Colonic mucosa (tissue), 4 donors: ENCODE measurements around the gene ARMC9. TPM values are rescaled to one million over a fixed set of nuclear protein-coding genes. Genes with fewer than 3 reads are reported as not detected.
A peak's percentile ranks its signal among the peaks of the same experiment; 100 is the strongest.

Experiments
- DNase-seq: peaks from one replicate; pipeline ENCODE4 v3.0.0-alpha.2; 2020
- H3K27ac ChIP-seq: fragments of 200-600 bp; one replicate; pipeline ENCODE4 v1.8.0; 2021
- H3K27me3 ChIP-seq: fragments of 200-600 bp; one replicate; pipeline ENCODE4 v1.8.0; 2021
- H3K36me3 ChIP-seq: fragments of 200-600 bp; one replicate; pipeline ENCODE4 v1.8.0; 2021
- H3K4me1 ChIP-seq: fragments of 200-600 bp; one replicate; pipeline ENCODE4 v1.8.0; 2021; ENCODE audit warnings: mild to moderate bottlenecking
- H3K4me3 ChIP-seq: fragments of 200-600 bp; one replicate; pipeline ENCODE4 v1.8.0; 2021
- H3K9ac ChIP-seq, 2 donors: one replicate each; pipeline ENCODE4 v1.7.0; 2013; ENCODE audit warnings: control low read depth in 2 of 2, low read depth in 2 of 2, low read length in 2 of 2
- H3K9me3 ChIP-seq: fragments of 200-600 bp; one replicate; pipeline ENCODE4 v1.8.0; 2021
- CTCF ChIP-seq: fragments of 200-600 bp; IDR thresholded peaks from one replicate; pipeline ENCODE4 v1.8.0; 2022; ENCODE audit warnings: antibody characterized with exemption, mild to moderate bottlenecking
- intact Hi-C: fragments of 100-400 bp; cut with DNase I; formaldehyde crosslinking; loops from one replicate; pipeline ENCODE4 v1.14.1; 2022
- total RNA-seq, 2 donors: library from RNA; stranded (reverse); fragmentation: NEBNext Ultra II Directional in 1 of 2; extraction: Animal tissue kit (Norgen Biotek cat#: 25700) in 1 of 2; gene quantifications; one replicate each; pipeline ENCODE4 v1.2.1, GENCODE V29; 2021
- donor health status: healthy.
- donor health status: DM: no; HTN: no; CAD: no.
- donor health status: DM: no; HTN: no; CAD: no.

The ARMC9 gene
- total RNA-seq, 2 donors from 2014 or later, result 9.8 to 17.2 TPM

- no peak overlapping the region for H3K9ac ChIP-seq
- no peak for TF ChIP-seq CTCF
- no peaks in the 10 kb centered on the region for H3K27me3 ChIP-seq
- intact Hi-C loops, result no loop called here
- no peak overlapping the region for H3K27ac ChIP-seq
- H3K36me3 ChIP-seq, result no peaks in the 10 kb centered on the region
- no peak overlapping the region for H3K4me3 ChIP-seq
- no peaks in the 10 kb centered on the region for H3K9me3 ChIP-seq
- H3K4me1 ChIP-seq, result no peaks in the 10 kb centered on the region
- no peak for DNase-seq
Measured at GRCh38 chr2:231360881-231361371, 162.5 kb downstream of the ARMC9 start.

GRCh38 chr2:231361701-231362554 lies 163.5 kb downstream of the ARMC9 start:
- no peak for TF ChIP-seq CTCF
- Histone ChIP-seq H3K27me3 (no peaks in the 10 kb centered on the region), H3K36me3 (no peaks in the 10 kb centered on the region), H3K4me3 (no peak overlapping the region), H3K4me1 (no peaks in the 10 kb centered on the region), H3K27ac (no peak overlapping the region), H3K9me3 (no peaks in the 10 kb centered on the region), H3K9ac (no peak overlapping the region)
- DNase-seq, result no peak
- intact Hi-C loops, result no loop called here

- TF ChIP-seq CTCF, result no peak
- no peaks in the 10 kb centered on the region for H3K36me3 ChIP-seq
- H3K9me3 ChIP-seq, result no peaks in the 10 kb centered on the region
- no peak overlapping the region for H3K4me3 ChIP-seq
- DNase-seq, result no peak
- no peak overlapping the region for H3K9ac ChIP-seq
- intact Hi-C loops, result no loop called here
- no peaks in the 10 kb centered on the region for H3K4me1 ChIP-seq
- H3K27me3 ChIP-seq, result no peaks in the 10 kb centered on the region
- H3K27ac ChIP-seq, result no peak overlapping the region
Measured at GRCh38 chr2:231362555-231363184, 164.2 kb downstream of the ARMC9 start.

GRCh38 chr2:231364061-231364460 lies 165.6 kb downstream of the ARMC9 start:
- no peaks in the 10 kb centered on the region for H3K4me1 ChIP-seq
- no peaks in the 10 kb centered on the region for H3K9me3 ChIP-seq
- no peak for TF ChIP-seq CTCF
- no peaks in the 10 kb centered on the region for H3K36me3 ChIP-seq
- no peak overlapping the region for H3K27ac ChIP-seq
- intact Hi-C loops, result no loop called here
- no peak for DNase-seq
- H3K27me3 ChIP-seq, result no peaks in the 10 kb centered on the region
- no peak overlapping the region for H3K4me3 ChIP-seq
- no peak overlapping the region for H3K9ac ChIP-seq

GRCh38 chr2:231364961-231365810 lies 166.8 kb downstream of the ARMC9 start:
- intact Hi-C loops, result no loop called here
- Histone ChIP-seq H3K4me1 (no peaks in the 10 kb centered on the region), H3K36me3 (no peaks in the 10 kb centered on the region), H3K27me3 (no peaks in the 10 kb centered on the region), H3K27ac (peak overlapping the region; percentile 75), H3K9ac (peak overlapping the region in 1 of 2 donors; percentile 6), H3K4me3 (no peak overlapping the region), H3K9me3 (no peaks in the 10 kb centered on the region)
- peak; percentile 78 for DNase-seq
- no peak for TF ChIP-seq CTCF
